NCI-H460 (cell line): ENCODE data around the gene TSSC4. TPM values are rescaled to one million over a fixed set of nuclear protein-coding genes. Genes with fewer than 3 reads are reported as not detected.

Experiments
- DNase-seq: peaks from one replicate; pipeline ENCODE4 v3.0.0-alpha.2; 2016; ENCODE audit warnings: low read depth; ENCODE audit errors: extremely low read depth
- total RNA-seq: library from RNA; depleted of rRNA; stranded (reverse); fragments of >200 nt; shearing (Covaris generic); gene quantifications from 2 replicates; pipeline ENCODE4 v1.2.3, GENCODE V29; 2014

TSSC4 gene
- total RNA-seq, 1 experiment from 2014 or later, result 27.9 TPM

DNA sequence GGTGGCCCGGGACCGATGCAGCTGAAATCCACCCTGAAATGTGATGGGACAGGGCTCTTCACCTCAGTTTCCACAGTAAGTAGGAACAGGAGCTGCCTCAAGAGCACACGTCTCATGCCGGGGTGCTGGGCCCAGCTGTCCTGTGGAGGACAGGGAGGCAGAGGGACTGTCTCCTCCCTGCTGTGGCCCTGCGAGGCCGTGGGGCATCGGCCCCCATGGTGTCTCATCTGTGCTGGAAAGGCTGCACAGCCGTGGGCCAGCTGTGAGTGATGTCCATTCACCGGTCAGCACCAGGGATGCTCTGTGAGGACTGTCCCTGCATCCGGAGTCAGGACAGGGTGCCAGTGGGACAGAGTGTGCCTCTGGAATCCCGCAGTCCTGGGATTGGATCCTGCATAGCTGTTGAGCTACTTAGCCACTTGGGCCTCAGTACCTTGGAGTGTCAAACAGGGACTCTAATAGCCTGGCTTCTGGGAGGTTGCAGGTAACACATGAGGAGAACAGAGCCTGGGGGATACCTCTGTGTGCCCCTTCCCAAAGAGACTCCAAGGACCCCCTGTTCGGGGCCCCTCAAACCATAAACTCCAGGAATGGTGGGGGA, 27.3 kb downstream of the TSSC4 start:
- no peak for DNase-seq

DNA sequence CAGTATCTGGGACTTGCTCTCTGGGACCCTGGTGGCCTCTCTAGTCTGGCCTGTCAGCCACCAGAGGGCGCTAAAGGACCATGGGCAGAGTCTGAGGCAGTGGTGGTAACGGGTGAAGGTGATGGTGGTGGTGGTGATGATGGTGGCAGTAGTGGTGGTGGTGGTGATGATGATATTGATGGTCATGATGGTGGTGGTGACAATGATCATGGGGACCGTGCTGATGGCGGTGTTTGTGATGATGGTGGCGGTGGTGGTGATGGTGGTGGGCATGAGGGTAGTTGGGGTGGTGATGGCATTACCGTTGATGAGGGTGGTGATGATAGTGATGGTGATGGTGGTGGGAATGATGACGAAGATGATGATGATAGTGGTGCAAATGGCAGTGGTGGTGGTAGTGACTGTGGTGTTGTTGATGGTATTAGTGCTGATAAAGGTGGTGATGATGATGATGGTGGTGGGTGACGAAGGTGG, 27.8 kb downstream of the TSSC4 start:
- DNase-seq, result peak; percentile 38

DNA sequence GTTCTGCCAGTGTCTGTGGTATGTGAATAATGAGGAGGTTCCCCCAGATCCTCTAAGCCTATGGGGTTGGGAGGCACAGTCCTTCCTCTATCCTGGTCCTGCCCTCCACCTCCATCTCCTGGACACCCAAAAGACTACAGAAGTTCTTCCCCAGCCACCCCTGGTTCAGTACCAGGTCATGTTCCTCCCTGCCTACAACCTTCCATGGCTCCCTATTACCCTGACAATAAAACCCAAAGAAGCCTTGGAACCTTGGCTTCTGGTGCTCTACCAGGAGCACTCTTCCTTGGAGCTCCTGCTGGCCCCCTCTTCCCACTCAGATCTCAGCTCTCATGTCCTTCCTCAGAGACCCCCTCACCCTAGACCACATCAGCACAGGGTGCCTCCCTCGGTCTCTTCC, 30.8 kb downstream of the TSSC4 start:
- DNase-seq, result no peak

DNA sequence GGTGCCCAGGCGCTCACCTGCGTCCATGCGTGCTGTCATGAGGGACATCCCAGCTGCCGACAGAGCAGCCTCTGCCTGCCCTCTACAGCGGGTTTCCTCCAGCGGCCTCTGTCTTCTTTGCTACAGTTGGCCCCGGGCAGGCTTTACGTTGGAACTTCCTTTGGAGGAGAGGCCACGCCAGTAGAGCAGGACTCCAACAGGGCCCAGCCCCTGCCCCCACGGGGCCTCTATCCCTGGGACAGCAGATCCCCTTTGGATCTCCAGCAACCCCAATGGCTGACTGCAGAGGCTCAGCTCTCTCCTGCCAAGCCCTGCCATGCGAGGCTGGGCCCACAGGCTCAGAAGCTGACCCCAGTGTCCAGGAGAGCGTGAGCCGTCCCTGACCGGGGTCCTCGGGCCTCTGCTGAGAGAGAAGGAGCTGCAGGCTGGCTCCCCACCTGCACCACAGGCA, 31.6 kb downstream of the TSSC4 start:
- no peak for DNase-seq

DNA sequence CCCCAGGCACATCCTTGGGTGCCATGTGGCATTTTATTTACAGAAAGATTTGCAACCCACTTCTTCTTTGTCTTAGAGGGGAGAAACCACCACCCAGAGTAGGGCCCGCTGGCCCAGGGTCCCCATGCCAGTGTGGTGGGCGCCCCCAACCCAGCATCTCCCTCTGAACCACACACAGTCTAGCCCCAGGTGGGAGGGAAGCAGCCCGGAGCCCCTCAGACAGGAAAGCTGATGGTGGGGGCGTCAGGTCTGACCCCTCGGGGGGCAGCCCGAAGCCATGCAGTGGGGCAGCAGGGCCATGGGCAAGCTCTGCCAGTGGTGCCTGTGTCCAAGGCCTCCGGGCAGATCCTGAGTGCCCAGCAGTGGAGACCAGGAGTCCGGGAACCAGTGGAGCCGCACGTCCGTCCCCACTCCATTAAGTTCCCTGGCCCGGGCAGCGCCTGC, 32.1 kb downstream of the TSSC4 start:
- DNase-seq, result no peak

DNA sequence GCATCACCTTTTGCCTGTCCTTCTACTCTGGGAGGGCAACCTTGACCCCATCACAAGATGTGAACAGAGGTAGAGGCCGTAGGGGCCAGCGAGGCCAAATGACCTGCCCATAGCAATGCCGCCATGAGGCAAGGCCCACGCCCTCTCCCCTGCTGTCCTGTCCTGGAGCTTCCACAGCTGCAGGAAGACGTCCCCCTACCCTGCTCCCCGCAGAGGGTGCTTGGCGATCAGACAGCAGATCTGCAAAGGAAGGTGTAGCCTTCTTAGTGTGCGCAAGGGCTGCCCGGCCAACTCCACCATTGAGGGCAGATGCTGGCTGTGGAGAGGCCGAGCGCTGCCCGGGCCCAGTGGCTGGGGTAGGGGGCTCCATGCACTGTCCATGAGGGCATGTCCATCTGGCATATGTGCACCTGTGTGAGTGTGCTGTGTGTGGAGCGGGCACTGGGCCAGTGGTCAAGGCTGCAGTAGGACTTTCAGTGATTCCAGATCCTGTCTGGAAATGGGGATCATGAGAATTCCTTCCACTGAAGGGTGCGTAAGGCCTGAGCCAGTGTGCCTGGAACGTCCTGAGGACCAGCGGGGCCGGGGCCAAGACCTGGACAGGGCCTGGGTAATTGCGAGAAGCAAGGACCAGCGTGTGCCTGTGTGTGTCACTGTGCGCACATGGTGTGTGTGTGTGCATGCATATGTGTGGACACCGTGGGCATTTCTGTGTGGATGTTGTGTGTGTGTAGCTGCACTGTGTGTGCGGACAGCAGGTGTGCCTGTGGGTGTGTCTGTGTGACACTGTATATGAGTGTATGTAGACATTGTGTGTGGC, 32.8 kb downstream of the TSSC4 start:
- DNase-seq, result no peak

DNA sequence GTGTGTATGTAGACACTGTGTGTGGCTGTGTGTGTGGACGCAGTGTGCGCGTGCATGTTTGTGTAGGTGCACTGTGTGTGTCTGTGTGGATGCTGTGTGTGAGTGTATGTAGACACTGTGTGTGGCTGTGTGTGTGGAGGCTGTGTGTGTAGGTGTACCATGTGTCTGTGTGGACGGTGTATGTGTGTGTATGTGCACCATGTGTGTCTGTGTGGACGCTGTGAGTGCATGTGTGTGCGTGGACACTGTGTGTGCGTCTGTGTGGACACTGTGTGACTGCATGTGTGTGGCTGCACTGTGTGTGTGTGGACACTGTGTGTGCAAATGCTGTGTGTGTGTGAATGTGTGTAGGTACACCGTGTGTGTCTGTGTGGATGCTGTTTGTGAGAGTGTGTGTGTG, 33.5 kb downstream of the TSSC4 start:
- DNase-seq, result no peak

DNA sequence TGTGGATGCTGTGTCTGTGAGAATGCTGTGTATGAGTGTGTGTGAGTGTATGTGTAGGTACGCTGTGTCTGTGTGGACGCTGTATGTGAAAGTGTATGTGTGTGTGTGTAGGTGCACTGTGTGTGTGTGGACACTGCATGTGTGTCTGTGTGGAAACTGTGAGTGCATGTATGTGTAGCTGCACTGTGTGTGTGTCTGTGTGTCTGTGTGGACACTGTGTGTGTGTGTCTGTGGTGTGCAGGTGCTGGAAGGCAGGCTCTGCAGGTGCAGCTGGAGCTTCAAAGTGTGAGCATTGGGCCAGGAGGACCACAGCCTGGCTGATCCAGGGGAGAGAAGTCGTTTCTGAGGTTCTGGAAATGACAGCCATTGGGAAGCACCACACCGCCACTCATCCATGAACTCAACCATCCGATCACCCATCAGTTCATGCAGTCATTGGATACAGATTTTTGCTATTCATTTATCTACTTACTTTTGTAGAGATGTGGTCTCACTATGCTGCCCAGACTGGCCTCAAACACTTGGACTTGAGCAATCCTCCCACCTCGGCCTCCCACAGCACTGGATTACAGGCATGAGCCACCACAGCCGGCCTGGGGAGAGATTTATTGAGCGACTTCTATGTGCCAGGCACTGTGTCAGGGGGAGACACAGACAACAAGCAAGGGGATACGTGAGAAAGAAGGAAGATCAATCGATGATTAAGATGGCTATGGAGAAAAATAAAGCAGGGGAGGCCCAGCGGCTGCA, 34.1 kb downstream of the TSSC4 start:
- DNase-seq, result no peak

DNA sequence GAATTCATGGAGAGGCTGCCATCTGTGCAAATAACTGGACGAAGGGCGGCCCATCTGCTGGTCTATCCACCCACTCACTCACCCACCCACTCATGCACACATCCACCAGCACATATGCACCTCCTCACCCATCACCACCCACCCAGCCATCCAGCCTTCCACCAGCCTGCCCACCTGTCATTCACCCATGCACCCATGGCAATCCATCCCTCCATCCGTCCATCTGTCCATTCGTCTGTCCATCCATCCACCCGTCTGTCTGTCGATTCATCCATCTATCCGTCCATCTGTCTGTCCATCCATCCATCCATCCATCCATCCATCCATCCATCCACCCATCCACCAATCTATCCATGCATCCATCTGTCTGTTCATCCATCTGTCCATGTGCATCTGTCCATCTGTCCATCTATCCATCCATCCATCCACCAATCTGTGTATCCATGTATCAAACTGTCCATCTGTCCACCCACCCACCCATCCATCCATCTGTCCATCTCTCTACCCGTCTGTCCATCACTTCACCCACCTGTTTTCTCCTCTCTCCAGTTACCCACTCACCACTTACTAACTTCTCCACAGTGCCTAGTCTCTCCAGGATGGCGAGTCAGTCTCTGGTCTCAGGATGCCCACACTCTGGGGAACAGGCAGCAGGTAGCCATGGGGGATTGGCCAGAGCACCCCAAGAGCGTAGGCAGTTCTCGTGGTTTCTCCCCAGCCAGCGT, 34.9 kb downstream of the TSSC4 start:
- DNase-seq, result no peak

DNA sequence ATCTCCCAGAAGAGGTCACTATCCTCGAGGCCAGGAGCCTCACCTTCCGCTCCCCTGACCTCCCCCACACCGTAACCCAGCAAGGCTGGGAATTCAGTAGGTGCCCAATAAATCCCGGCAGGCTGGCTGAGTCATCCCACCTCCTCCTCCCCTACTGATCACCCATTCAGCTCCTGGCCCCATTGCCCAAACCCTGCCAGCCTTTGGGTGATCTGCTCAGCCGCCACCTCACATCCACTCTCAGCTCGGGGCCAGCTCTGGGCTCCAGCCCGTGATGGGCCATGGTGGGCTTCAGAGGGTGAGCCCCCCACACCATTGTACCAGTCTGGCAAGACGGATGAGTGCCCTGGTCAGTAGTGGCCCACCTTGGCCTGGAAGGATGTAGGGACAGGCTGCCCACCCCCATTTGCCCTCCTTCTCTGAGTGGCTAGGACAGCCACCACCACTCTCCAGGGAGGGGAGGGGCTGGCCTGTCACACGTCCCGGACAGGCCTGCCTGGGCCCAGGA, 35.5 kb downstream of the TSSC4 start:
- no peak for DNase-seq

DNA sequence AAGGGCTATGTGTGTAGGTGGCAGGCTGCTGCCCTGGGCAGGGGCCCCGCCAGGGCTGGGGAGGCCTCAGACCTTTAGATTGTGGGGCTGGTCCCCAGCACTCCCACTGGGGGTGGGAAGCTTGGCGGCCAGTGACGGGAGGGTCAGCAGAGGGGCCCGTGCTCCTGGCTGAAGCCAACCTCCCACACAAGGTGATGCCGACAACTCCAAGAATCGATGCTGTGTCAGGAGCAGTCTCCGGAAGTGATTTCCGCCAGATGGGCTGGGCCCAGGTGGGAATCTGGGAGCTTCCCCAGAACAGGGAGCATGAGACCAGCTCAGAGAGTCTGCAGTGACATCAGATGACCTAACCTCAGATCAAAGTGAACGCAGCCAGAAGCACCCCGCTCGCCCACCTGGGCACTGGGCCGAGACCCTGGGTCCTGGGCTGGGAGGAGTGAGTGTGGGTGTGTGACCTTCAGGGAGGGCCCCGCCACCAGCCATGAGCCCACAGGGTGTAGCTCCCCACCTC, 36.0 kb downstream of the TSSC4 start:
- DNase-seq, result no peak

DNA sequence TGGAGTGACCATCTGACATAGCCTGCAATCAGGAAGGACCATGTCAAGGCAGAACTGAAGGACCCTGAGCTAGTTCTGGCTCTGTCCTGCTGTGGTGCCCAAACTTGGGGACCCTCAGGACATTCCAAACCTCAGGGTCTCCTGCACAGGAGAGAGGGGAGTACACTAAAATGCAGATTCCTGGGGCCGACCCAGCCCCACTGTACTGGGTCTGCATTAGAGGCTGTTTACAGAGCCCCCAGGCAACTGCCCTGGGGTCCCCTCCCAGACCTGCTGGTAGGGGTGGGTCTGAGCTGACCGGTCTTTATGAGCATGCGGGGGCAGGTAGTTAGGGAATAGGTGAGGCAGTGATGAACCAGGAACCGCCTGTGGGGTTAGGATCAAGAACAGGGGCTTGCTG, 37.0 kb downstream of the TSSC4 start:
- DNase-seq, result no peak

DNA sequence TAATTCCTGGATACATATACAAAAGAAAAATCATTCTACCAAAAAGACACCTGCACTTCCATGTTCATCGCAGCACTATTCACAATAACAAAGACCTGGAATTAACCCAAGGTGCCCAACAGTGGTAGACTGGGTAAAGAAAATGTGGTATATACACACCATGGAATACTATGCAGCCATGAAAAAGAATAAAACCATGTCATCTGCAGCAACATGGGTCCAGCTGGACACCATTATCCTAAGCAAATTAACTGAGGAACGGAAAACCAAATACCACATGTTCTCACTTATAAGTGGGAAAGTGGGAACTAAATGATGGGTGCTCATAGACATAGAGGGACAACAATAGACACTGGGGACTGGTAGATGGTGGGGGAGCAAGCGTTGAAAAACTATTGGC, 39.3 kb downstream of the TSSC4 start:
- no peak for DNase-seq

DNA sequence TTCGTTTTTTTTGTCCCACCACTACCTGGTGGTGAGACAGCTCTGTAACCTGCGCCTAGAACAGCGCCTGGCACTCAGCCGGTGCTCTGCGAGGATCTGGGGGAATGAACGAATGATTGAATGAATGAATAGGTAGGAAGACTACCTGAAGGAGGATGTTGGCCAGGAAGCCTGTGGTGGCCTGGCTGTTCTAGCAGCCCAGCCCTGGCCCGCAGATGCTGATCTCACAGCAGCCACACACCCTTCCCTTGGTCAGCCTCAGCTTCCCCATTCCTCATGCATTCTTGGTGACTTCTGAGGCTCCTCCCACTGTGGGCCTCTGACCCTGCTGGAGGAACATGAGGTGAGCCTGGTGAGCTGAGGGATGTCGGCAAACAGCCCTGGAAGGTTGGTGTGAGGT, 40.1 kb downstream of the TSSC4 start:
- no peak for DNase-seq

DNA sequence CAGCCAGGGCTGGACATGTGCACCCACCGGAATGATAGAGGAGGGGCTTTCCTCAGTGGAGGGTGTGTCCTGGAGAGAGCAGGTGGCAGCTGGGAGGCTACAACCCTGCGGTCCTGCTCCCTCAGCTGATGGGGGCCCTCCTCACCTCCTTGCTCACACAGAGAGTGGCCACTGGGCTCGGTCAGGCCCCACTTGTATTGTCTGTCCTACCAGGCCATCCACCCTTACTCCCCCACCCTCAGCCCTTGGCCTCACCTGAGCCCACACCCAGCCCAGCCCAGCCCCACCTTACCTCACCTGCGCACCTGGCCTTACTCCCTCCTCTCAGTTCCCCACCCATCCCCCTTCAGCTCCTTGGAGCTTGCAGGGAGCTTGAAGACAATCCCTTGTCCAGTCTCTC, 40.6 kb downstream of the TSSC4 start:
- DNase-seq, result no peak

DNA sequence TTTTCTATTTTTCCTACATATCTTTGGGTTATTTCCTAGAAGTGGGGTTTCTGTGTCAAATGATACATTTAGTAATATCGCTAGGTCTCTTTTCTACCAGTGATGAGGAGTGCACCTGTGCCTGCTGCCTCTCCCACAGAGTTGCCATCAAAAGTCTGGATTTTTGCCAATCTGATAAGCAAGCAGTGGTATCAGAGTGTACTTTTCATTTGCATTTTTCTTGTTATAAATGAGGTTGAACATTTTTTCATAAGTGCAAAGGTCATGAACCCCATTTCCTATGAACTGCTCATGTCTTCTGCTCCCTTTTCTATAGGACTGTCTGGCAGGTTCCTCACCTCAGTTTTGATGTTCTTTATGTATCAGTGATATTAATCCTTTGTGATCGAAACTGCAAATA, 42.0 kb downstream of the TSSC4 start:
- no peak for DNase-seq

DNA sequence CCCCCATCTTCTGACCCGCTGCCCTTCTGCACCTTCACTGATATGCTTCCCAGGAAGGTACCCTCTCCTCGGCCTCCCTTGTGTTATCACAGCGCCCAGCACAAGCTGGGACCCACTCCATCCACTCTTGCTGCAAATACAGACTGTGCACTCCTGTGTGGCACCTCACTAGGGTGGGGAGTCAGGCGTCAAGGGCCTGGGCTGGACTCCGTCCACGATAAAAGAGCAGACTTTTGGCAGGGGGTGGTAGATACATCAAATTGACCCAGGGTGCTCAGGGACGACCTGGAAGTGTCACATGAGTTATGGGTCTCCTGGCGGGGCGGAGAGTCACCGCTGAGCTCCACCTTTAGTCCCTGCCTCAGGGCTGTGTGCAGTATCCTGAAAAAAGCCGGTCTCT, 42.9 kb downstream of the TSSC4 start:
- no peak for DNase-seq

DNA sequence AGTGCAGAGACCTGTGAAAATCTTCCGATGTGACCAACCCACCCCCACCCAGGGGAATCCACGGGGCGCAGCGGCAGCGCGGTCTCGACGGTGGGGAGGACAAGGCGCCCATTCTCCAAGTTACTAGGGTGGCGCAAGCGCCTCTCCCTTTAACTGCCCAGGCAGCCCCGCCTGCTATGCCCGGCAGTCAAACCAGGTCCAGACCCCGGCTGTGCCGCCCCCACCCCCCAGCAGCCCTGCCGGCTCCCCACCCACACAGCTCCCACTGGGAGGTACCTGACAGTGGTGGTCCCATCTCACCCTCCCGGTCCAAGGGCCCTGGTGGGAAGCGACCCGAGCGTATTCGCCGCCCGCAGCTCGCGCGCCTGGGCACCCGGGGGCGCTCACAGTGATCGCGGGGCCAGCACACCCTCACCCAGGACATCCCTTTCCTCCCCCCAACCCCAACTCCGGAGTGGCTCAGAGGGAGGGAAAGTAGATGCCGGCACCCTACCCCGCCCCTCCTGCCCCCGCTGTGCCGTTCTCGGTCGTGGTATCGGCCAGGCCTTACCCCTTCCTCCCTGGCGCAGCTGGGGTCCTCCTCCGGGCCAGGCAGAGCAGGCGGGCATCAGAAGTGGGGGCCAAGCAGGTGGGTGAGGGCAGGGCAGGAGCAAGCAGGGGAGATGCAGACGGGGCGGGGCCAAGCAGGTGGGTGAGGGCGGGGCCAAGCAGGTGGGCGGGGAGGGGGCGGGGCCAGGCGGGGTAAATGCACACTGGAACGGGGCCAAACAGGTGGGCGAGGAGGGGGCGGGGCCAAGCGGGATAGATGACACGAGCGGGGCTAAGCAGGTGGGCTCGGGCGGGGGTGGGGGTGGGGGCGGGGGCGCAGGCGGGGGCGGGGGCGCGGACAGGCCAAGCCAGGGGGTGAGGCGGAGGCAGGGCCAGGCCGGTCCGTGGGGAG, 43.6 kb downstream of the TSSC4 start, which contains the start of gene TRPM5:
Gene TRPM5, minus strand, starts transcription at position 634 of the 940 bp plus-strand sequence. CDS start 21,478 bp downstream, outside the sequence.
- DNase-seq, result no peak
